Fibroblast of lung (primary cell): ENCODE measurements around the gene STAG3.

Experiments used
- CTCF ChIP-seq, 2 donors: IDR thresholded peaks in 1 of 2; conservative IDR thresholded peaks in 1 of 2; 1 replicate in 1 of 2; 2 replicates in 1 of 2; pipeline ENCODE4 v1.5.1; 2011 to 2012; ENCODE audit warnings: low read length in 2 of 2, control low read depth in 1 of 2, inconsistent platforms in 1 of 2, low read depth in 1 of 2, mild to moderate bottlenecking in 1 of 2
- EZH2 ChIP-seq: IDR thresholded peaks from 2 replicates; pipeline ENCODE4 v1.5.1; 2012; ENCODE audit warnings: low read length, control low read depth, mild to moderate bottlenecking; ENCODE audit errors: missing control alignments

GRCh38 chr7:100148559-100149328 lies 29.0 kb upstream of the STAG3 start, which contains the start of gene LAMTOR4:
- no peak for TF ChIP-seq CTCF (conservative IDR thresholded peaks at IDR 0.05 in 1 of 2, IDR thresholded peaks at IDR 0.05 in 1 of 2; ENCODE audit: low read depth in 1 of 2, low read length in 2 of 2)
- no peak for TF ChIP-seq EZH2
